ENCODE results near the gene SMG5.

The SMG5 gene

DNA sequence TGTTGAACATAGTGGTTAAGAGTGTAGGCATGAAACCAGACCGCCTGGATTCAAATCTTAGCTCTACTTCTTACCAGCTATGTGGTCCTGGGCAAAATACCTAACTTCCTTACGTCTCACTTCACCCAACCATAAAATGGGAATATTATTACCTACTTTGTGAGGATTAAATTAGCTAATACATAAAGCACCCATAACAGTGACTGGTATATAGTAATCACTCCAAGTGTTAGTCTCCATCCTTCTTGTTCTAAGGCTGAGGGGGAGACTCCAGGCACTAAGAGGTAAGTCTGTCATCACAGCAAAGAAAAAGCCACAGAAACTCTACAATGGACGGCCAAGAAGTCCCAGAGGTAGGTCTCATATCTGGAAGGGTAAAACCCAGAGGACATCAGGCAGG, 2.8 kb downstream of the SMG5 start:
- no peak for FAIRE-seq

DNA sequence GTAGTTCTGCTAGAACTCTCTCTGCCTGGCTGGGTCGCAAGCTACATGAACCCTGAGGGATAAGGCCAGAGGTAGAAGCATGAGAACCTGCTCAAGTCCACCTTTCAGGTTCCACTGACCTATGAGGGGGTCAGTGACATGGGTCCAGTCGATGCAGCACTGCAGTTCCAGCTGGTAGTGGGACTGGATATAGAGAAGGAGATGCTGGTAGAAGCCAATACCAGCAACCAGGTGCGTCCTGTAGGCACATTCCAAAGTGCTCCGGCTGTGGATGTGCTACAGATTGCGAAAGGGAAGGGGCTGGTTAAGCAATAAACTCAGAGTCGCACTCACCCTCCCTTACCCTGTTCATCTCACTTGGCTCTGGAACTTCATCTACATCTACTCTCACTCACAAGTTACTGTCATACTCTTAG, 5.7 kb downstream of the SMG5 start:
- FAIRE-seq = no peak

DNA sequence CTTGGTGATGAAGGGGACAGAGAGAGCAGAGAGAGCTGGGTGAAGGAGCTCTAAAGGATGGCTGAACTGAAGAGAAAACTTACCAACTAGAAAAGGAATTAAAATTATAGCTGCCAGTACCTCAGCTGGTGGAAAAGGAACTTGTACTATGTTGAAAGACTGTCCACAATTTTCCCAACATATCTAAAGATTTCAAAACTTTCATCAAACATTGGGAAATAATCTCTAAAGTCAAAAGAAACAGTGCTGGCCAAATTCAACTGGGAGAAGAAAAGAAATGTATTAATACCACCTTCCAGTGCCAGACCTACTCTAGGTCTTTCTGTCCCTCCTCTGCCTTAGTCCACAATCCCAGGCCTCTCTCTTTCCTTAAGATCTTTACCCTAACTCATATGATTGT, 6.1 kb downstream of the SMG5 start:
- no peak for FAIRE-seq

DNA sequence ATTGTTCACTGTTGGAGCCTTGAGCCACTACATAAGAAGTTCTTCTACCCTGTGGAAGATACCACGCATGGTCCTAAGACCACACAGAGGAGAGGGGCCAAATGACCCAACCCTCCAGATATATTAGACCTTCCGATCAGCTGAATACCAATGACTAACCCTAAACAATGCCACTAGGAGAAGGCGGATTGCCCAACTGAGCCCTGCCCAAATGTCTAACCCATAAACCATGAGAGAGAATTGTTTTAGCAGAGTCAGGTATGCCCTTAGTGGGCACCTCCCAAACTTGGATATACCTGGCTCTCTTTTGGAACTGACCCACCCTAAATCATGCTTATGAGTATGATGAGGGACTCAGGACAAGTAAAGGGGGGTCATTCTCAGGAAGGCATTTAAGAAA, 12.3 kb downstream of the SMG5 start:
- FAIRE-seq = no peak

DNA sequence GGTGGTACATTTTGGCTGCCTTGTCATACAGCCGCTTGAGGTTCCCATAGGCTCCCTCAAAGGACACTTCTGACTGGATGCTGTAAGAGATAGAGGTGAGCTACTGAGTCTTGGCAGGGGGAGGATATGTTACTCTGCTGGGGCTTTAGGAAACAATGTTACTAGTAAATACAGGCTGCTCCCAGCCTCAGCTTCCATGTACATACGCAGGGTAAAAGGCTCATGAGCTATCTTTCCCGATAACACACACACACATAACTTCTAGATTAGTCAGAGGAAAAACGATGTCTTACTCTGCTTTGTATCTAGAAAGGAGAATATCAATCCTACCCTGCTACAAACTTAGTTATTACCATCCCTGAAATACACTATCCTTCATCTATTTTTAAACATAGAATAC, 14.3 kb downstream of the SMG5 start:
- FAIRE-seq = no peak

DNA sequence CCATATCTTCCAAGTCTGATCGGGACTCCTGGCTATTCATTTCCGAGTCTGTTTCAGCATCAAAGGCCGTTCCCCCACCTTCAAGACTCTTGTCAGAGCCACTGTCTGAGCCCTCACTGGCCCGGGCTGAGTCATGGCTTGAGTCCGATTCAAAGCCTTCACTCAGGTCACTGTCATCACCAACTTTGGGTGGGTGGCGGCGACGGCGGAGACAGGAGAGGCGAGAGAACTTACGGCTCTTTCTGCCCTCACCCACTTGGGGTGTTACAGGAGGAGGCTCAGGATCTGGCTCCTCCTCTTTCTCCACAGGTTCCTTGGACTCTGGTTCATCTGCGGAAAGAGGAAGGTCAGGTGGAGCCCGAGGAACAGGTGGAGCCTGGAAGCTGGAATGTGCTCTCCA, 16.6 kb downstream of the SMG5 start:
- no peak for FAIRE-seq

DNA sequence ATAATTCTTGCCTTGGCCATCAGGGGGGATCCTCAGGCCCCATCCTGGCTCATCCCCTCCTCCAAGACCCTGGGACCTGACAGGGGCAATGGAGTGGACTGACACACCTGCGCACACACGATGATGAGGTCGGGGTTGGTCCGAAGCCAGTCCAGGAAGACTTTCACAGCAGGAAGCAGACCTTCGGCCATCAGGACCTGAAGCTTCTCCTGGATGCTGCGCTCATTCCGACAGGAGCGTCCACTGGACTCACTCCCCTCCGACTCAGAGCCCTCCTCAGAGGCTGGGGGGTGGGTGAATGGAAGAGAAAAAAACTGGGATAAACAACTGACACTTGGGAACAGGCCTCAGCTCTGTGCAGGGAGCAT, 19.4 kb downstream of the SMG5 start:
- no peak for FAIRE-seq

DNA sequence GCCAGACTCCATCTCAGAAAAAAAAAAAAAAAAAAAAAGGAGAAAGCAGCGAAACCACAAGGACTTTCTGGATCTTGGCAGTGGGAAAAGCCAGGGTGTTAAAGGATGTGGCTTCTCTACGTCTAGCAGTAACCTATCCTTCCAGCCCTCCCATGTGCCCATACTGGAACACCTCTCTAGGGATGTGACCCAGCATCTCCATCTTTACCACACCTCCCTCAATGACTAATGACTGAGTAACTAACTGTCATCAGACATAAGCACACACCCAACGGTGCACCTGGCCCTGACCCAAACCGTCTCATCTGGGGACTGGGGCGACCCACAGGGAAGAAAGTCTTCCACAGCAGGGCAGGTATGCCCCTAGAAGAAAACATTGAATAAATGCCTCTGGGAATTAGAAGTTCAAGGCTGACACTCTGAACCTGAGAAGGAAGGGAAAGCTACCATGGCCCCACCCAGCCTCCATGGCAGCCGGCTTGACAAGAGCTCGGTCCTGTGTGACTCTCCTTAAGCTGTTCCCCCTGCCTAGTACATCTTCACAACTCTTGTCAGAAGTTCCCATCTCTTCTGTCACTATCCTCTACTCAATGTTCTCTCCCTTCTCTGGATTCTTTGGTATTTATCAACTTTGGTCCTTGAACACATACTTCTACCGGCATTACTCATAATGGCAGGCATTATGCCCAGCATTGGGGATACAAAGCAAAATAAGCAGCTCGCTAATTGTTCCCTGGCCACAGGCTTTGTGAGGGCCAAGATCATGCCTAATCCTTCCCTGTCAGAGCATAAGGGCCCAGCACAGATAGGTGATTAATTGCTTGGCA, 20.0 kb downstream of the SMG5 start:
- FAIRE-seq = no peak

DNA sequence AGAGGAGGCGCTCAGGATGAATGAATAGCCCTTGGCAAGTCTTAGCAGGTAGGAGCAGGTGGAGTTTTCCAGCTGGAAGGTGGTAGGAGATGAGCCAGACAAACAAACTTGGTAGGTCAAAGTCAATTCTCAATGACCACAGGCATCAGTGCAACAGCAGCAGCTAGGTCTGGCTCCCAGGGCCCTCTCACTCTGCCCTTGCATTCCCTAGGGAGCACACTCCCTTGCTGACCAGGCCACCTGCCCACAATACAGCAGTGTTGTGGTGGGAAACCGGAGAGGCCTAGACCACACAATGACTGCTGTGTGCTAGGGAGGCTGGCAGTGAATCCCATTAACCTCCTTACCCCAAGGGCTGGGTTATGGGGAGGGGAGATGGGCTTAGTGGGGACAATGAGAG, 21.7 kb downstream of the SMG5 start:
- FAIRE-seq = no peak

DNA sequence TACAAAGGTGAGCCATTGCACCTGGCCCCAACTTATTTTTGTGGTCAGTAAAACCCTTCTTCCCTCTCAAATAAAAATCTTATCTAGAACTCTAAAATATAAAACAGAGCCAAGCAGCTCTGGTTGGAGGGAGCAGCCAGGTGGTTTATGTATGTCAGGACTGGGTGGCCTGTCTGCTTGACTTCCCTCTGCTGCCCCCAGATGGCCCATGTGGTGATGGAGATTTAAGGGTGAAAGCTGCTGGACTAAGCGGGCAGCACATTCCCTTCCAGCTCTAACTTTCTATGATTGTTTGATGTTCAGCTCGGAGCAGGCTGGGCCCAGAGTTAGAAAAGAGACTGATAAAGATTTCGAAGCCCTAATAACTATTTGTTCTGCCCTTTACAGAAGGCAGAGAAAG, 22.8 kb downstream of the SMG5 start:
- FAIRE-seq = no peak

DNA sequence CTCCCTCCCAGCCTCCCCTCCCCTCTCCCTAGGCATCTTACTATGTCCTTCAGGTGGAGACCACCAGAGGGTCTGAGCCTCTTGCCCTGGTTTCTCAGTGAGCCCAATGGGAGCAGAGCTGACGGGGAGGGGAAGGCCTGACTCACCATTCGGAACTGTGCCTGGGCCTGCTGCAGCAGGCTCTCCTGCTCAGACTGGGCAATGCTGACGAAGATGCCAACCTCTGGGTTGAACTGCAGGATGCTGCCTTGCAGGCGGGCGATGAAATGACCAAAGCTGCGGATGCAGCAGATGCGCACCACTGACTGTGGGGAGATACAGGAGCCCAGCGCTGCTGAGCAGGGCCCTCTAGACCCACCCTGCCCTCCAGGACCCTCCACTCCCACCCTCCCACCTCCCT, 23.8 kb downstream of the SMG5 start:
- no peak for FAIRE-seq

DNA sequence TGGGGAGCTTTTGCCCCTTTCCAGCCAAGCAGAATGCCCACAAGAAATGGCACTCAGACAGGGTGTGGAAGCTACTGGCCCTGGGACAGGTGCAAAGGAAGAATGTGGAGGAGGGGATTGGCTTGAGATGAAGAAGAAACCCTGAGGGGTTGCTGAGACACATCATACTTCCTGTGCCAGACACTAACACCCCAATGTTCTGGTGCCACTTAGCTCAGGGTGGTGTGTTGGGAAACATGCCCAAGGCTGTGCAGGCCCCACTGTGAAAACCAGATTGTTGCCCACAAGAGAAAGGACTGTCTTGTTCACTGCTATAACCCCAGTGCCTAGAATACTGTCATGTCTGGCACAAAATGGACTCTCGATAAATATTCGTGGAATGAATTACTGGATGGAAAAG, 24.9 kb downstream of the SMG5 start:
- FAIRE-seq = no peak

DNA sequence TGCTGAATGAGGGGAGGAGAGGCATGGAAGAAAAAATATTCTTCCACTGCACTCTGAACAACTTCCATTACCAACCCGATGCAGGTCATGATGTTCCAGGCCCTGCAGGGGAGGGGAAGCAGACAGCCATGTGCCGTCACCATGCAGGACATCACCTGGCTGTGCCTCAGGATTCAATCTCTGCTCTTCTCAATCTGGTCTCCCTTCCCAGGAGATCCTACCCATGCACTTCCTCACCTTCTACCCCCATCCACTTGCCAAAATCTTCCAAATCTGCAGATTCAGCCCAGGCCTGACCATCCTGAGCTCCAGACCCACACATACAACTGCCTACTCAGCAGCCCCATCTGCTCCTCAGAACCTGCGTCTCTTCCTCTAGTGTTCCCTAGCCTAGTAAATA, 29.0 kb downstream of the SMG5 start:
- FAIRE-seq = no peak

DNA sequence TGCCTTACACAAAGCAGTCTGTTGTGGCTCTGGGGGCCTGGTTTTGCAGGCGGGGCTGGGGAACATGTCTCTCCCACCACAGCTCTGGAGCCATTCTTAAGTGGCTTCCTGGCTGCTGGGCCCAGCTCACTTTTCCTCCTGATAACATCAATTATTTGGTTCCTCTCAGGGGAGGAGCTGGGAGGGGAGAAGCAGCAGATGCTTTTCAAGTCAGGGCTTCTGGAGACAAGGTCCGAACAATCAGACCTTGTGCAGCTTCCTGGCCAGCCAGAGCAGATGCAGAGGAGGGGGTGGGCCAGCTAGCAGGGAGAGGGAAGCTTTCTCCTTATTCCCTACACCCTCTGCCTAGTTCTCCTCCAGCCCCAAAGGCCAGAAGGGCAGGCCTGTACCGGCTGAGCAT, 31.1 kb downstream of the SMG5 start:
- FAIRE-seq = no peak

DNA sequence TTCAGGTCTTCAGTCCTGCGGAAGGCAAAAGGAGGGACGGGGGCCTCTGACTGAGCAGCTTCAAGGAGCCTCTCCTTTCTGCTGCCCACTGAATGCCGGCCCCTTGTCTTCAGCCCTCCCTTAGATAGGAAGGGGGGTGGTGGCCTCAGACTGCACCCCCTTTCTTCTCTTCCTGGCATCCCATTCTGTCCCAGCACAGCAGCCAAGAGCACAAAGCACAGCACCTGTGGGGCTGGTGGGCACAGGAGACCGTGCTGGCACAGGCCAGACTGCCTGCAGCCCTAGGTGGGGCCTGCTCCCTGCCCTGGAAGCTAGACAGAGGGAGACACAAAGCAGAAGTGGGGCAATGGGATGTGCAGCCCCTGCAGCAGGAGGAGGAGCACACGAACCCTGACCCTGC, 33.0 kb downstream of the SMG5 start:
- no peak for FAIRE-seq

DNA sequence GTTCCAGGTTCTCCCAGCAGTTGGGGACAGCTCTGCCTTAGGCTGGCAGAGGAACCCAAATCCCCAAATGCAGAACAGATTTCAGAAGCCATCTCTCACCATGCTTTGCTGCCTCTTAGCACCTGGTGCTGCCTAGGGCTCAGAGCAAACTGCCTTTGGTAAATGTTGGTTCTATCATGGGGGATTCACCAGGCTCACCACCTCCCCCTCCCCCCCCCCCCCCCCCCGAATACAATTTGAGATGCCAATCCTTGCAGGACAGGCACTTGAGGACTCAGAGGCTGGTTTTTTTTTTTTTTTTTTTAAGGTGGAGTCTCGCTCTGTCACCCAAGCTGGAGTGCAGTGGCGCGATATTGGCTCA, 34.3 kb downstream of the SMG5 start:
- no peak for FAIRE-seq

DNA sequence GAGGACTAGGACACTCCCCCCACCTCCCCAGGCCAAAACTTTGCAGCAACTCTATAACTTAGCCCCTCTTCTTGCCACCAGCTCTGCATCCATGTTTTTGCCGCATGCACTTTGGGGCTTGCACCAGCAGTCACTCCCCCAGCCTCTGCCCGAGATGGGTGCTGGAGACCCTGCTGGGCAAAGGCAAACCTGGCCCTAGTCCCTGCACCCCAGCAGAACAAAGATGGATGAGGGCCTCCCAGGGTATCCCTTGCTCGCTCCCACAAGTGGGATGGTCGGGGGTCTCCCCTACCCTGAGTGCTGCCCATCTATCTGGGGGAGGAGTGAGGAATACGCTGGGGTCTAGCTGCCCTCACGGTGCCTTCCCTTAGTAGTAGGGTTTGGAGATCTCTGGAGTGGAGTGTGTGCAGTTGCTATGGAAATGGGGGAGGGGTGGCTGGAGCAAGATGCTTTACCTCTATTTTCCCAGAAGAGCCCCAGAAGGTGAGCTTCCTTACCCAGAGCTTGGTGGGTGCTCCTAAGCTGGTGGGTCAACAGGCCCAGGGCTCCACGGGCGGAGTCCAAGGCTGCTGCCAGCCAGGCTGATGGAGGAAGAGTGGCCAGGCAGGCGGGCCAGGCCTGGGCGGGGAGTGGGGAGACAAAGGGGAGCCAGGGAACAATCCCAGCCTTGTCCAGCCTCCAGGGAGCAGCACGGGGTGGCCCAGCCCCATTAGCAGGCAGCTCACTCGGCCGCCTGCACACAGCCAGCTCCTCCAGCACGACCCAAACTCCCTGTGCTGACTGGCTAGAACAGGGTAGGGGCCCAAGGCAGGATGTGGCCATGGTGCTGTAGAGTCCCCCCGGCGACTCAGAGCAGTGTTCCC, 34.9 kb downstream of the SMG5 start, which contains the start of gene PAQR6:
Gene PAQR6 (minus strand): TSS at position 597 of the 863 bp plus-strand sequence. CDS start 1,325 bp downstream, outside the sequence.
- no peak for FAIRE-seq

DNA sequence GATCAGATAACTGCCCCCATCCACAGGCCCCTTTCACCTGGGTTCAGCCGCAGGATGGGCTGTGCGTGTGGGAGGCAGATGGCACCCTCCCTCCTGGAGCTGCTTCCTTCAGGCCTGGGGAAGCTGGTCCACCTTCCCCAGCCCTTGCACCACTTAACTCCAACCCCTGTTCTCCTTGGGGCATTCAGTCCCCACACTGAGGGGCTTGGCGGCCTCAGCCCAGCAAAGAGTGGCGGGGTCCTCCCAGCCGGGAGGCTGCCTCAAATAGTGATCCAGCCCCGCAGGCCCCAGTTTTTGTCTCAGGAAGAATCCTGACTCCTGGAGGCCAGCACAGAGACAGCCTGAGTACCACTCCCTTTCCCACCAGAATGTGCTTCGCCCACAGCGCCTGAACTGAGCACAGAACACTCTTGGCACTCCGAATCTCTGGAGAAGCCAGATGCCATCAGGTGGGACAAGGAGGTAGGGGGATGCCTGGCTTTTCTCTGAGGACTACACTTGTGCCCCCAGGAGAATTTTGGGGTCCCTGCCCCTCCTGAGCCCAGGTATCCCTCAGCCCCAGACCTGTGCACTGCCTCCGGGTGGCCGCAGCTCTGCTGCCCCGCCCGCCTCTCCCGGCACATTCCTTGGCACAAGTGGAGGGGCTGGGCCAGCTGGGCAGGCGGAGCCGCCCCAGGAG, 35.7 kb downstream of the SMG5 start:
- FAIRE-seq = no peak

DNA sequence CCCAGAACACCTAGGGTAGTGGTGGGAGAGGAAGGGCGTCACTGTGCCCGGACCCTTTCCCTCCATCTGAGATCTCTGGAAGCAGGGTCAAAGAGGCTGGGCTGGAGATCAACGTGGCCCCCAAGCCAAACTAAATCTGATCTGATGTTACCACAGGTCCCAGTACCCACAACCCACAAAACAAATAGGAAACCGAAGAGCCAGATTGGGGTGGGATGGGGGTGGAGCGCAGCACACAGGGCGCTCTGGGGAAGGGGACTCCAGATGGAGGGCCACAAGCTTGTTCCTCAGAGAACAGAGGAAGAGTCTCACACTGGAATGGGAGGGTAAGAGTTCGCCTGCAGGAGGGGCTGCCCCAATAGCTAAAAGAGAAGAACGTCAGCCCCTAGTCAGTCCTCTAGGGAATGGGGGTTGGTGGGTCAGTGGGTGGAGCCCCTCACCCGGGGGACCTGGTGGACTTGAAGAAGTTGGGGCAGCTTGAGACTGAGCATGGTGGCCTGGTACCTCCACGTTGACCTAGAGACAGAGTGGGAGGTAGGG, 36.3 kb downstream of the SMG5 start:
- FAIRE-seq = no peak

DNA sequence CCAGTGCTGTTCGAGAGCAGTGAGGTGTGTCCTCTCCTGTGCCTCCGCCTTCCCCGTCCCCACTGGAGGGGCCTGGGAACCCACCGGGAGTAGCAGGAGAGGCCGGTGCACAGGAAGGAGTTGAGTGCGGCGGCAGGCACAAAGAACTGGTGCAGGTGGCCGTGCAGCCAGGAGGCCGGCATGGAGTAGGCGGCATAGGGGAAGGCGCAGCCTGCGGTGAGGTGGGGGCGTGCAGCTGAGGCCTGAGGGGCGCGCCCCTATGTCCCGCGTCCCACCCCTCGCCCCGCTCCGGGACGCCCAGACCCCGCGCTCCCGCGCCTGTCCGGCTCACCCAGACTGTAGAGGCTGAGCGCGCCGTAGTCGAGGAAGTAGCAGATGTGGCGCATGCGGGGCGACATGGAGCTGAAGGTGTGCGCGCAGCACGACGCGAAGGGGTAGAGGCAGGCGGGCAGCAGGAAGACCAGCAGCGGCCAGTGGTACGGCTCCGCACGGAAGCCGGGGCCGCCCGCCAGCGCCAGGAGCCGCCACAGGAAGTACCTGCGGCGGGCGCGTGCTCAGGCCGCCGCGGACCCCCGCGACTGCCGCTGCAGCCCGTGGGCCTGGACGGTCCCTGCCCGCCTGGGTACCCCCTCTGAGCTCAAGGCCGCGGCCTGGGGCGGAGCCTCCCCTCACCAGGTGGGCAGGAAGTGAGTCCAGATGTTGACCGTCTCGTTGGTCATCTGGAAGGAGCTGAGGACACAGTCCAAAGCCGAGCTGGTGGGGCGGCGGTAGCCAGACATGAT, 37.0 kb downstream of the SMG5 start:
- no peak for FAIRE-seq

DNA sequence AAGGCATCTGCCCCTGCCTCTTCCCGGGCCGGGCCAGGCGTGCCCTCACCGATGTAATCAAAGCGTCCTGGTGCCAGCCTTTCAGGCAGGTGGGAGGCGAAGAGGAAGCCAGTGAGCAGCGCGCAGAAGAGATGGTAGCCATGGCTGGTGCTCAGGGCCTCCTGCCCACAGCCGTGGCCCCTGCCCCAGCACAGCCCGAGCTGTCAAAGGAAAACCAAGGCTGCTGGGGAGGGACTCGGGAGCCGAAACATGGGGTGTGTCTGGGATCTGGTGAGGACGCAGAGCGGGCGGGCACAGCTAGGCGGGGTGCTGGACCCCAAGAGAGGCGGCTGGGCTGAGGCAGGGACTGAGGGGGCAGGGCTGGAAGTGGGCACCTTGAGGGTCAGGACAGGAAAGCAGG, 37.9 kb downstream of the SMG5 start:
- FAIRE-seq = no peak

DNA sequence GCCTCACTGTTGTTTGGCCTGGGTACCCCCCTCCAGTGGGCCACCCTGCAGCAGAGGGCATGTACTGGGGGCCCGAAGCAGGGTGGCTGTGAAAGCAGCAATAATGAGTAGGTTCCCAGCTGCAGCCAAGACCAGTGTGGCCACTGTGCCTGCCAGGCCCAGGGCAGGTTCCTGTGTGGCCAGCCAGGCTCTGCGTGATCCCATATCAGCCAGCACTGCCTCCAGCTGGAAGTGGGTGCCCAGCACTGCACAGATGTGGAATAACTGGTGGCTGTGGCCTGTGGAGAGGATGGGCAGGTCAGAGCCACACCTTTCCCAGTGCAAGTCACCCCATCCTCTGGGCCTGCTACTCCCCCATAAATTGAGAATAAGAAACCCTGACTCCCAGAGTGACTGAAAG, 38.5 kb downstream of the SMG5 start:
- FAIRE-seq = no peak

DNA sequence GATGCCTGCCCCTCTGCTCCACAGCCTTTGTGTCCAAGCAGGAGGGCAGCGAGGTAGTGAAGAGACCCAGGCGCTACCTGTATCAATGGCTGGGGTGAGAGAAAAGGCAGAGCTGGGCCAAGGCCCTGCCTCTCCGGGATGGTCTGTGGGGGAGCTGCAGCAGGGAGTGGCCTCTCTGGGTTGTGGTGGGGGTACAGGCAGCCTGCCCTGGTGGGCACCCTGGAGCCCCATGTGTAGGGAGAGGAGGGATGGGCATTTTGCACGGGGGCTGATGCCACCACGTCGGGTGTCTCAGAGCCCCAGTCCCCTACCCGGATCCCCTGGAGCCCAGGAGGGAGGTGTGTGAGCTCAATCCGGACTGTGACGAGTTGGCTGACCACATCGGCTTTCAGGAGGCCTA, 39.9 kb downstream of the SMG5 start:
- FAIRE-seq = no peak
